C4-2B (cell line): ENCODE measurements around the gene MRPL33.

ENCODE experiments used
- CTCF ChIP-seq: fragments of 450-650 bp; conservative IDR thresholded peaks from 2 replicates; pipeline ENCODE4 v1.5.1; 2017; ENCODE audit warnings: mild to moderate bottlenecking
- ZFX ChIP-seq: fragments of 450-650 bp; IDR thresholded peaks from 2 replicates; pipeline ENCODE4 v1.6.1; 2017

DNA sequence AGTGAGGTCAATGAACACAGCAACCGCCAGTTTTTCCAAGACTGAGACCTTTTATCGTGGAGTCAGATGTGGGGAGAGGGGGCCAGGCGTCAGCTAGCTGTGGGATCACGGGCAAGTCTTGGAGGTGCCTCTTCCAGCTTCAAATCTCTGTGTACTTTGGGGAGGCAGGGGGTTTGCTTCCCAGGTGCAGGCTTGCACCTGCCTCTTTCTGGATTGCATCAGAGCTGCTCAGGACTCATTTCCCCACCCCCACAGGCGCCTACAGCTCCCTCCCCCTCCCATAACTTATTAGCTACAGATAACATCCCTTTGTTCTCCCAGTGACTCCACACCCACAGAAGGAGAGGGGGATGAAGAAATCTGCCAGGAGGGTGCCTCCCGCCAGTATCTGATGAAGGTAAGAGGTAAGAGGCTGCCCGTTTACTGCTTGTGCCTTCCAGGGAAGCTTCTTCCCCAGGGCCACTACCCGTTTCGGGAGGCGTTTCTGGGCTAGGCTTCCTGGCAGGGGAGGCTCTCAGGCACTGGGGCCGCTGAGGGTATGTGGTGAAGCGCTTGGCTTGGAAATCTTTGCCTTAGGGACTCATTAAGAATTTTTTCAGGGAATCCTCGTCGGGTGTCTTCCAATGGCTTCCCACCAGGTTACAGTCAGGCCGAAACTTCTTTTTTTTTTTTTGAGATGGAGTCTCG lies 18.8 kb upstream of the MRPL33 start:
- TF ChIP-seq CTCF (no peak), ZFX (no peak)
